Measurements from ENCODE around the gene AIRE.

Gene AIRE

GRCh38 chr21:44261675-44262295 lies 23.9 kb upstream of the AIRE start, which contains the start of gene DNMT3L:
DNMT3L (minus strand) TSS chr21:44261897; CDS start chr21:44261259, 638 bp downstream.
- Histone ChIP-seq H3K36me3 (ENCODE audit: low read length) (no peaks in the 10 kb centered on the region), H3K27me3 (ENCODE audit: low read length) (no peaks in the 10 kb centered on the region), H3K9me3 (ENCODE audit: insufficient read depth, low read length) (no peaks in the 10 kb centered on the region), H4K20me1 (ENCODE audit: low read depth, low read length) (no peaks in the 10 kb centered on the region), H3K9ac (ENCODE audit: low read length) (no peak within 1 kb of the TSS), H3K9me2 (replicated peaks; ENCODE audit: insufficient read depth, low read length) (no peaks in the 10 kb centered on the region), H3K27ac (ENCODE audit: low read depth, low read length) (no peak within 1 kb of the TSS), H3K4me3 (ENCODE audit: insufficient read depth, low read length, poor library complexity, severe bottlenecking) (no peak within 1 kb of the TSS), H3K79me2 (ENCODE audit: insufficient read depth, low read length) (no peaks in the 10 kb centered on the region), H3K4me2 (ENCODE audit: low read depth, low read length, poor library complexity, severe bottlenecking) (no peak within 1 kb of the TSS), H2AFZ (ENCODE audit: low read depth, low read length, severe bottlenecking) (no peak within 1 kb of the TSS), H3F3A (ENCODE audit: insufficient read depth) (no peaks in the 10 kb centered on the region)
- no peak for TF ChIP-seq EZH2phosphoT487 (conservative IDR thresholded peaks at IDR 0.05; ENCODE audit: low read length)
- no peak for TF ChIP-seq CTCF (IDR thresholded peaks at IDR 0.05; ENCODE audit: insufficient read depth, low read length, poor library complexity, severe bottlenecking)

GRCh38 chr21:44262338-44263056 lies 23.2 kb upstream of the AIRE start:
- Histone ChIP-seq H3K4me2 (ENCODE audit: low read depth, low read length, poor library complexity, severe bottlenecking) (no peak overlapping the region), H3K9ac (ENCODE audit: low read length) (no peak overlapping the region), H3K9me2 (replicated peaks; ENCODE audit: insufficient read depth, low read length) (no peaks in the 10 kb centered on the region), H3K36me3 (ENCODE audit: low read length) (no peaks in the 10 kb centered on the region), H2AFZ (ENCODE audit: low read depth, low read length, severe bottlenecking) (no peak overlapping the region), H3K27me3 (ENCODE audit: low read length) (no peaks in the 10 kb centered on the region), H3F3A (ENCODE audit: insufficient read depth) (no peaks in the 10 kb centered on the region), H3K4me3 (ENCODE audit: insufficient read depth, low read length, poor library complexity, severe bottlenecking) (no peak overlapping the region), H4K20me1 (ENCODE audit: low read depth, low read length) (no peaks in the 10 kb centered on the region), H3K9me3 (ENCODE audit: insufficient read depth, low read length) (no peaks in the 10 kb centered on the region), H3K79me2 (ENCODE audit: insufficient read depth, low read length) (no peaks in the 10 kb centered on the region), H3K27ac (ENCODE audit: low read depth, low read length) (no peak overlapping the region)
- TF ChIP-seq EZH2phosphoT487 (conservative IDR thresholded peaks at IDR 0.05; ENCODE audit: low read length), result no peak
- TF ChIP-seq CTCF (IDR thresholded peaks at IDR 0.05; ENCODE audit: insufficient read depth, low read length, poor library complexity, severe bottlenecking), result no peak

- H3K4me2 ChIP-seq (ENCODE audit: low read depth, low read length, poor library complexity, severe bottlenecking), result no peak overlapping the region
- no peak overlapping the region for H3K9ac ChIP-seq (ENCODE audit: low read length)
- TF ChIP-seq EZH2phosphoT487 (conservative IDR thresholded peaks at IDR 0.05; ENCODE audit: low read length), result no peak
Observed at GRCh38 chr21:44263221-44263760, 22.4 kb upstream of the AIRE start.

GRCh38 chr21:44263768-44264167 lies 21.9 kb upstream of the AIRE start:
- no peaks in the 10 kb centered on the region for H4K20me1 ChIP-seq (ENCODE audit: low read depth, low read length)
- no peak for TF ChIP-seq CTCF (IDR thresholded peaks at IDR 0.05; ENCODE audit: insufficient read depth, low read length, poor library complexity, severe bottlenecking)
- no peak for TF ChIP-seq EZH2phosphoT487 (conservative IDR thresholded peaks at IDR 0.05; ENCODE audit: low read length)
- no peaks in the 10 kb centered on the region for H3K27me3 ChIP-seq (ENCODE audit: low read length)
- H2AFZ ChIP-seq (ENCODE audit: low read depth, low read length, severe bottlenecking), result no peak overlapping the region
- H3K4me3 ChIP-seq (ENCODE audit: insufficient read depth, low read length, poor library complexity, severe bottlenecking), result no peak overlapping the region
- H3F3A ChIP-seq (ENCODE audit: insufficient read depth), result no peaks in the 10 kb centered on the region
- H3K36me3 ChIP-seq (ENCODE audit: low read length), result no peaks in the 10 kb centered on the region
- no peaks in the 10 kb centered on the region for H3K79me2 ChIP-seq (ENCODE audit: insufficient read depth, low read length)
- no peaks in the 10 kb centered on the region for H3K9me2 ChIP-seq (replicated peaks; ENCODE audit: insufficient read depth, low read length)
- no peak overlapping the region for H3K4me2 ChIP-seq (ENCODE audit: low read depth, low read length, poor library complexity, severe bottlenecking)
- H3K9me3 ChIP-seq (ENCODE audit: insufficient read depth, low read length), result no peaks in the 10 kb centered on the region
- no peak overlapping the region for H3K27ac ChIP-seq (ENCODE audit: low read depth, low read length)
- no peak overlapping the region for H3K9ac ChIP-seq (ENCODE audit: low read length)

More at GRCh38 chr21:44263221-44263760, 22.4 kb upstream of the AIRE start:
- H3K9me2 ChIP-seq (replicated peaks; ENCODE audit: insufficient read depth, low read length), result no peaks in the 10 kb centered on the region
- H3K4me3 ChIP-seq (ENCODE audit: insufficient read depth, low read length, poor library complexity, severe bottlenecking), result no peak overlapping the region
- no peaks in the 10 kb centered on the region for H3F3A ChIP-seq (ENCODE audit: insufficient read depth)
- H3K79me2 ChIP-seq (ENCODE audit: insufficient read depth, low read length), result no peaks in the 10 kb centered on the region
- no peak overlapping the region for H3K27ac ChIP-seq (ENCODE audit: low read depth, low read length)
- H3K9me3 ChIP-seq (ENCODE audit: insufficient read depth, low read length), result no peaks in the 10 kb centered on the region
- no peaks in the 10 kb centered on the region for H3K27me3 ChIP-seq (ENCODE audit: low read length)
- no peak overlapping the region for H2AFZ ChIP-seq (ENCODE audit: low read depth, low read length, severe bottlenecking)
- H3K36me3 ChIP-seq (ENCODE audit: low read length), result no peaks in the 10 kb centered on the region
- no peaks in the 10 kb centered on the region for H4K20me1 ChIP-seq (ENCODE audit: low read depth, low read length)

All from SU-DHL-6 (cell line).